Stimulated activated memory B cell treated with anti-CD40 and anti-IgM and Interleukin-4, amounts not matched to agents 10 μg/mL and 1 μg/mL and 100 μg/mL, for 72 hours (primary cell): ENCODE measurements around the gene EVC2.

Experiments
- ATAC-seq: fragments of 150-1000 bp; cut with Tn5 transposase; 2 replicates; pipeline ENCODE4 v1.10.0; 2021
- H3K27ac Mint-ChIP-seq: one replicate; pipeline ENCODE4 v1.8.0; 2022; ENCODE audit warnings: mild to moderate bottlenecking, mixed read lengths
- H3K27me3 Mint-ChIP-seq: one replicate; pipeline ENCODE4 v1.8.0; 2022; ENCODE audit warnings: mixed read lengths
- H3K36me3 Mint-ChIP-seq: one replicate; pipeline ENCODE4 v1.8.0; 2022; ENCODE audit warnings: mixed read lengths
- H3K4me1 Mint-ChIP-seq: one replicate; pipeline ENCODE4 v1.8.0; 2022; ENCODE audit warnings: mixed read lengths
- H3K4me3 Mint-ChIP-seq: one replicate; pipeline ENCODE4 v1.8.0; 2022; ENCODE audit warnings: mild to moderate bottlenecking, moderate library complexity, mixed read lengths
- H3K9me3 Mint-ChIP-seq: one replicate; pipeline ENCODE4 v1.8.0; 2022; ENCODE audit warnings: mixed read lengths

EVC2 gene

GRCh38 chr4:5563856-5564255 lies 144.5 kb downstream of the EVC2 start:
- Mint-ChIP-seq H3K27me3 (no peaks in the 10 kb centered on the region), H3K36me3 (no peaks in the 10 kb centered on the region), H3K4me1 (no peaks in the 10 kb centered on the region), H3K9me3 (no peaks in the 10 kb centered on the region), H3K27ac (no peak overlapping the region), H3K4me3 (no peak overlapping the region)
- ATAC-seq: no peak

DNA sequence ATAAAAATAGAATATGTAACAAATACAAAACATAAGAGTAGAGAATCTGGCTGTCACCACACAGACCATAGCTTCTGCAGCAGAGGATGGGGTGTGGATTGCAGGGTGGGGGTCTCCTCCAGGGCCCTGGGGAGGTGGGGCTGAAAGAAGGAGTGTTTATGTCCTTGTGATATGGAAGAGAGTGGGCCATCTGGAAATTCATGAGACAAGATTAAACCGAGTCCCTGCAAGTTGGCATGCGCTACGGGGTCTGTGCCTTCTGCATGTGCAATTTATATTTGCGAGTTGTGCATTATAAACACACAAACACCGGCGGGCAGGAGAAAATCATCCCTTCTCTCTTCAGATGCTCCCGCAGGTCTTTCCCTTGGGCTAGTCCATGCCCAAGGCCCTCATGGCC lies 145.9 kb downstream of the EVC2 start:
- Mint-ChIP-seq H3K4me1 (no peaks in the 10 kb centered on the region), H3K4me3 (no peak overlapping the region)
- no peak for ATAC-seq

DNA sequence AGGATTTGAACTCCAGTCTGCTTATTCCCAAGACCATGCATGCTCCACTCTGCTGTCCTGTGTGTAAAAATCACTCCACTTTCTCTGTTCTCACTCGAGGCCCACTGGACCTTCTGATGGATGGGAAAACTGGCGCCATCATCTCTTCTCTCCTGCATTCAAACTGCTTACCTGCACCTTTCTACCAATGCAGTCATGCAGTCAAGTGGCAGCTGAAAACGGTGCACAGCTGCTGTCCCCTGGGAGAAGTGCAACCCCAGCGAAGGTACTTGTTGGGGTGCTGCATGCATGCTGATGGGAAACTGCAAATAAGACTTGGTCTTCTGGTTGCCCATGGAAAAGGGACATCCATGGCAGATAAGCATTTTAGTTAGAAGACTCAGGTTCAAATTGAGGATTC lies 147.1 kb downstream of the EVC2 start:
- Mint-ChIP-seq H3K4me3 (no peak overlapping the region), H3K9me3 (no peaks in the 10 kb centered on the region), H3K36me3 (no peaks in the 10 kb centered on the region), H3K27me3 (no peaks in the 10 kb centered on the region), H3K4me1 (no peaks in the 10 kb centered on the region), H3K27ac (no peak overlapping the region)
- ATAC-seq: no peak

More for the DNA sequence above, 145.9 kb downstream of the EVC2 start:
- H3K9me3 Mint-ChIP-seq: no peaks in the 10 kb centered on the region
- H3K27me3 Mint-ChIP-seq: no peaks in the 10 kb centered on the region
- H3K36me3 Mint-ChIP-seq: no peaks in the 10 kb centered on the region
- H3K27ac Mint-ChIP-seq: no peak overlapping the region

DNA sequence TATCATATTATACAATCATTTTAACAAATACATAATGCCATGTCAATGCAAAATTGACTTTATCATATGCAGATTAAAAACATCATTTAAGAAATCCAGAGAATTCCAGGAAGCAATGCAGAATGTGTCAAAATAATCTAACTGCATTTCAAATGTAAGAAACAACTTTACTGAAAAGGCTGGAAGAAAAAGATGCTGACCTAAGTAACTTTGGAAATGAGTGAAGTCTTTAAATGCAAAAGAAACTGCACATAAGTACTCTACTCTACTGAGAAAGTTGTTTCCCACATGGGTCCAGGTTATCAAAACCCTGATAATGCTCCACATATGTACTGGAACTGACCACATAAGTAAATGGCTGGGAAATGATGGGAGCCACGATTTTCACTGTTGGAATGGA lies 149.9 kb downstream of the EVC2 start:
- no peak overlapping the region for H3K4me3 Mint-ChIP-seq
- H3K27ac Mint-ChIP-seq: no peak overlapping the region
- peaks cover 3% of the 10 kb centered on the region for H3K9me3 Mint-ChIP-seq
- no peaks in the 10 kb centered on the region for H3K36me3 Mint-ChIP-seq
- no peaks in the 10 kb centered on the region for H3K27me3 Mint-ChIP-seq
- H3K4me1 Mint-ChIP-seq: no peaks in the 10 kb centered on the region
- no peak for ATAC-seq

- Mint-ChIP-seq H3K36me3 (no peaks in the 10 kb centered on the region), H3K27me3 (no peaks in the 10 kb centered on the region), H3K27ac (no peak overlapping the region), H3K4me1 (no peaks in the 10 kb centered on the region), H3K4me3 (no peak overlapping the region), H3K9me3 (peaks cover 13% of the 10 kb centered on the region)
- no peak for ATAC-seq
Measured at GRCh38 chr4:5554376-5554775, 154.0 kb downstream of the EVC2 start.

DNA sequence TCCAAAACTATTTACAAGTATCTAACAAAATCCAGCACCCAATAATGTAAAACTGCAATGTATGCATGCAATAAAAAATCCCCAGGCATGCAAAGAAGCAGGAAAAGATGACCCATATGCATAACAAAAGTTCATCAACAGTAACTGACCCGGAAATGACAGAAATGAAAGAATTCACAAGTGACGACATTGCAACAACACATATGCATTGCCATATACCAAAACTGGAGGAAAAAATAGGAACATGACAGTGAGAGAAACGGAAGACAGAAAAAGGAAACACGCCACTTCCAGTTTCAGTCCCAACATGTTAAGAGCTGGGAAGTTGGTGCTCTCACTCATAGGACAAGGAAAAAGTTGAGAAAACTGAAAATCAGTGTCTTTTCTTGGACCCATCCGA lies 154.6 kb downstream of the EVC2 start:
- Mint-ChIP-seq H3K4me1 (no peaks in the 10 kb centered on the region), H3K36me3 (no peaks in the 10 kb centered on the region), H3K4me3 (no peak overlapping the region), H3K9me3 (peaks cover 13% of the 10 kb centered on the region), H3K27ac (no peak overlapping the region), H3K27me3 (no peaks in the 10 kb centered on the region)
- ATAC-seq: no peak

DNA sequence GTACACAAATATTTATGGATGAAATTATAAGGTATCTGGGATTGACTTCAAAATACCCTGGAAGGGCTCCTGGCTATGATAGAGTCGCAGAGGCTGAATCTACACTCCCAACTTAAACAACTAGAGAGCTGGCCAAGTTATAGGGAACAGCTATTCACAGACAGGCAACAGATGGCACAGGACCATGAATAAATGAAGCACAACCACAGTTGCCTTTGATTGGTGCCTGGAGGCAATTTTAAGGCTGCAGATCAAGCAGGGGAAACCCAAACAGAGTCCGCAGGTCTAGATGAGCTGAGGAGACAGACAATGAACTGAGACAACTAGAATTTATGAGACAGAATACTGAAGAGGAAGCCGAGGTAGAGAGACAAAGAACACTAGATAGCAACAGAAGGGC lies 155.9 kb downstream of the EVC2 start:
- Mint-ChIP-seq H3K36me3 (no peaks in the 10 kb centered on the region), H3K27ac (no peak overlapping the region), H3K4me1 (no peaks in the 10 kb centered on the region), H3K9me3 (peaks cover 13% of the 10 kb centered on the region), H3K4me3 (no peak overlapping the region), H3K27me3 (no peaks in the 10 kb centered on the region)
- no peak for ATAC-seq

GRCh38 chr4:5547651-5548249 lies 160.6 kb downstream of the EVC2 start:
- Mint-ChIP-seq H3K4me3 (no peak overlapping the region), H3K4me1 (no peaks in the 10 kb centered on the region), H3K27me3 (no peaks in the 10 kb centered on the region), H3K9me3 (peaks cover 11% of the 10 kb centered on the region), H3K27ac (no peak overlapping the region), H3K36me3 (no peaks in the 10 kb centered on the region)
- ATAC-seq: no peak

DNA sequence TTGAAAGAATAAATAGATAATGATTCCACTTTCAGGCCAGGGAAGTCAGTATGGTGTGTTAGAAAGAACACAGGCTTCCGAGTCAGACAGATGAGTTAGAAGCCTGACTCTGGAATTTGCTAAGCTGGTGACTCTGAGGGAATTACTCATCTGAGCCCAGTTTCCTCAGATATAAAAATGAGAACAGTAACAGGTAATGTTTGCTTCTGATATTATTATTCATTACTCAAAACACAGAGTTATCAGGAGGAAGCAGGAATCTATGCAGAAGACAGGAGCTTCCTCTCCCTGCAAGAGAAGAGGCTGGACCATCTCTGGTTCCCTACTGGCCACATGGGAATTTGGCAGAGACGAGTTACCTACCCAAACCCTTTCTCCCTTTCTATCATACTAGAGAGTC lies 163.1 kb downstream of the EVC2 start:
- no peak for ATAC-seq
- no peak overlapping the region for H3K27ac Mint-ChIP-seq
- peaks cover 7% of the 10 kb centered on the region for H3K9me3 Mint-ChIP-seq
- H3K27me3 Mint-ChIP-seq: no peaks in the 10 kb centered on the region
- no peak overlapping the region for H3K4me3 Mint-ChIP-seq
- no peaks in the 10 kb centered on the region for H3K4me1 Mint-ChIP-seq
- no peaks in the 10 kb centered on the region for H3K36me3 Mint-ChIP-seq

DNA sequence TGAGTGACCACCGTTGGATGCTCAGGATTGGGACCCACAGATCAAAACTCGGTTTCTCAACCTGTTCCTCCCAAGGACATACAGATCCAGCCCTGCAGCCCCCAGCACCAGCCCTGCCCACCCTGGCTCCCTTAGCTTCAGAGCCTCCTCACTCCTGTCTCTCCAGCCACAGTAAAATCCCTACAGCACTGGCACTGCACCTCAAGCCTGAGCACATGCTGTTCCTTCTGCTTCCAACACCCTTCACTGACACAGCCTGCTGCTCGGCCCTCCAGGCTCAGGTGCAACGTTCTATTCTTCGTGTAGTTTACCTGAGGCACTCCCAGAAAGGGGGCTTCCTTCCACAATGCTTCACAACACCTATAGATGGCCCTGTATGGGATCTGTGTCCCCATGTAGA lies 163.6 kb downstream of the EVC2 start:
- Mint-ChIP-seq H3K9me3 (peaks cover 2% of the 10 kb centered on the region), H3K4me3 (no peak overlapping the region), H3K36me3 (no peaks in the 10 kb centered on the region), H3K4me1 (no peaks in the 10 kb centered on the region), H3K27me3 (no peaks in the 10 kb centered on the region), H3K27ac (no peak overlapping the region)
- no peak for ATAC-seq

DNA sequence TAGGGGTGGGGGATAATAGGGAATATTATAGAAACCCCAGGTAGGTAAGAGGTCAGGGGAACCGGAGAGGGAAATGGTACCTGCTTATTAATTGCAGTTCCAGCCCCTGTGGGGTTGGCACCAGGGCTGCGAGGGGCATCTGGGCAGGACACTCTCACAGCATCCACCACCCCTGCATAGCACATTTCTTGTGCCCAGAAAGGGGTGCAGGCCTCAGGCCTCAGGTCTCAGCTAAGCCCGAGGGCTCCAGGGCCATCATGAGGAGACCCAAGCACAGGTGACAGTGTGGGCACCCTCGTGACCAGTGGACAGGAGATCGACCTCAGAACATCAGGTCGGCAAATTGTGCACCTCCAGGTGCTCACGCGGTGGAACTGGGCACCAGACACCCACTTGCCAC lies 164.7 kb downstream of the EVC2 start:
- H3K4me3 Mint-ChIP-seq: no peak overlapping the region
- no peaks in the 10 kb centered on the region for H3K36me3 Mint-ChIP-seq
- H3K4me1 Mint-ChIP-seq: no peaks in the 10 kb centered on the region
- H3K27me3 Mint-ChIP-seq: no peaks in the 10 kb centered on the region
- ATAC-seq: no peak
- no peak overlapping the region for H3K27ac Mint-ChIP-seq
- no peaks in the 10 kb centered on the region for H3K9me3 Mint-ChIP-seq

GRCh38 chr4:5541169-5541568 lies 167.2 kb downstream of the EVC2 start:
- H3K4me1 Mint-ChIP-seq: no peaks in the 10 kb centered on the region
- H3K4me3 Mint-ChIP-seq: no peak overlapping the region
- no peaks in the 10 kb centered on the region for H3K9me3 Mint-ChIP-seq
- H3K27ac Mint-ChIP-seq: no peak overlapping the region
- no peaks in the 10 kb centered on the region for H3K36me3 Mint-ChIP-seq
- no peak for ATAC-seq
- H3K27me3 Mint-ChIP-seq: no peaks in the 10 kb centered on the region

DNA sequence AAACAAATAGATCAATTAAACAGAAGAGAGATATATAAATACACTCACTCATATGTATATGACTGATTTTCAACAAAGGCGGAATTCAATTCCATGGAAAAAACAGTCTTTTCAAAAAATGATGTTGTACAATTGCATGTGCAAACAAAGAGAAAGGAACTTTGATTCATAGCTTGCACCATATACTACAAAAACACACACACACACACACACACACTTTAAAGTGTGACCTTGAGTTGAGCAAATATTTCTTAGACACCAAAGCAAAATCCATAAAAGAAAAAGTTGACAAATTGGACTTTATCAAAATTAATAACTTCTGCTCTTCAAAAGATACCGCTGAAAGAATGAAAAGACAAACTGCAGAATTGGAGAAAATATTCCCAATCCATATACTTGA lies 168.8 kb downstream of the EVC2 start:
- no peak for ATAC-seq
- Mint-ChIP-seq H3K4me3 (no peak overlapping the region), H3K4me1 (no peaks in the 10 kb centered on the region), H3K36me3 (no peaks in the 10 kb centered on the region), H3K27ac (no peak overlapping the region), H3K9me3 (peaks cover 5% of the 10 kb centered on the region), H3K27me3 (no peaks in the 10 kb centered on the region)

DNA sequence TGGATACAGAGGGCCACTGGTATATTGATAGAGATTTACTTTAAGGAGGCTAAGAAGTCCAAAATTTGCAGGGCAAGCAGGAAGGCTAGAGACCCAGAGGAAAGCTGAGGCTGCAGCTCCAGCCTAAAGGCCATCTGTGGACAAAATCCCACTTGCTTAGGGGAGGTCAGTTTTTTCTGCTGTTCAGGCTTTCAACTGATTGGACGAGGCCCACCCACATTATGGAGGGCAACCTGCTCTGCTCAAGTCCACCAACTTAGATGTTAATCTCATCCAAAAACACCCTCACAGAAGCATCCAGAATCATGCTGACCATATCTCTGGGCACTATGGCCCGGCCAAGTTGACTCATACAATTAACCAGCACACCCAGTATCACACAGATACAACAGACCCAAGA lies 176.3 kb downstream of the EVC2 start:
- Mint-ChIP-seq H3K4me1 (no peaks in the 10 kb centered on the region), H3K36me3 (no peaks in the 10 kb centered on the region), H3K4me3 (no peak overlapping the region), H3K9me3 (peaks cover 23% of the 10 kb centered on the region), H3K27me3 (no peaks in the 10 kb centered on the region), H3K27ac (no peak overlapping the region)
- ATAC-seq: no peak

GRCh38 chr4:5528031-5528436 lies 180.3 kb downstream of the EVC2 start:
- no peak for ATAC-seq
- Mint-ChIP-seq H3K9me3 (peaks cover 12% of the 10 kb centered on the region), H3K4me3 (no peak overlapping the region), H3K27ac (no peak overlapping the region), H3K27me3 (no peaks in the 10 kb centered on the region), H3K4me1 (no peaks in the 10 kb centered on the region), H3K36me3 (no peaks in the 10 kb centered on the region)

GRCh38 chr4:5527211-5527610 lies 181.1 kb downstream of the EVC2 start:
- no peak overlapping the region for H3K4me3 Mint-ChIP-seq
- peaks cover 9% of the 10 kb centered on the region for H3K9me3 Mint-ChIP-seq
- H3K27ac Mint-ChIP-seq: no peak overlapping the region
- no peaks in the 10 kb centered on the region for H3K27me3 Mint-ChIP-seq
- ATAC-seq: no peak
- H3K36me3 Mint-ChIP-seq: no peaks in the 10 kb centered on the region
- no peaks in the 10 kb centered on the region for H3K4me1 Mint-ChIP-seq
